ENCODE results near the gene KSR2. TPM values are rescaled to one million over a fixed set of nuclear protein-coding genes. Genes with fewer than 3 reads are reported as not detected.

The KSR2 gene
- total and polyA plus RNA-seq, 2 donors (not counting 3 experiments of a cell fraction or from before 2014, with no cell fraction given): 2.1 to 5.2 TPM

GRCh38 chr12:117551665-117552064 lies 417.1 kb downstream of the KSR2 start:
- H3K36me3 ChIP-seq (ENCODE audit: control insufficient read depth in 2 of 2, extremely low read depth in 1 of 2, insufficient read depth in 2 of 2, low read length in 2 of 2): no peaks in the 10 kb centered on the region
- DNase-seq (ENCODE audit: low read depth, low spot score) (no peak), FAIRE-seq (no peak)
- no peaks in the 10 kb centered on the region for H3K9me3 ChIP-seq (replicated peaks; ENCODE audit: control insufficient read depth, insufficient read depth, low read length)
- ChIA-PET POLR2A (no interaction called here), CTCF (interaction anchor here (0.9 to 2.3 kb wide), 2 partner anchors 36 to 185 kb away, joined by 3 to 6 read pairs; no protein-coding TSS in a partner anchor)
- H3K27ac ChIP-seq (ENCODE audit: insufficient read depth, low read depth, low read length): no peak overlapping the region
- H3K9me1 ChIP-seq (replicated peaks; ENCODE audit: control insufficient read depth, extremely low read depth, insufficient read depth, low read length): no peaks in the 10 kb centered on the region
- H3K4me1 ChIP-seq (ENCODE audit: control insufficient read depth, extremely low read depth, insufficient read depth, low read length): no peaks in the 10 kb centered on the region
- no peak overlapping the region for H3K4me3 ChIP-seq (replicated peaks in 1 of 3; ENCODE audit: insufficient read depth in 1 of 3, low read depth in 1 of 3, low read length in 3 of 3)
- H3K9ac ChIP-seq (replicated peaks; ENCODE audit: extremely low read depth, insufficient read depth, low read length): no peak overlapping the region
- intact Hi-C loops (cut with micrococcal nuclease): no loop called here
- no TSS peak for BruUV-seq (replicated peaks)
- TF ChIP-seq MYC (IDR thresholded peaks at IDR 0.05; ENCODE audit: low read depth, low read length): no peak
- no peak for TF ChIP-seq JUN (IDR thresholded peaks at IDR 0.05; ENCODE audit: borderline replicate concordance, insufficient read depth, insufficient read length, low read depth)
- TF ChIP-seq MAX (IDR thresholded peaks at IDR 0.05; ENCODE audit: insufficient read depth, insufficient read length): no peak
- TF ChIP-seq EZH2 (IDR thresholded peaks at IDR 0.05; ENCODE audit: borderline replicate concordance, low read depth, low read length, severe bottlenecking): no peak
- TF ChIP-seq POLR2A (IDR thresholded peaks at IDR 0.05; ENCODE audit: low read depth, low read length): no peak
- no peak for TF ChIP-seq GATA2 (IDR thresholded peaks at IDR 0.05; ENCODE audit: insufficient read depth, insufficient read length, low read depth, low read length)
- TF ChIP-seq CTCF (IDR thresholded peaks at IDR 0.05; ENCODE audit: extremely low read depth in 1 of 2, insufficient read depth in 1 of 2, low read depth in 1 of 2, low read length in 2 of 2): no peak
- no peak for TF ChIP-seq FOS (IDR thresholded peaks at IDR 0.05; ENCODE audit: borderline replicate concordance, insufficient read depth, low read length)
- no peak for TF ChIP-seq POLR2AphosphoS5 (IDR thresholded peaks at IDR 0.05; ENCODE audit: insufficient read depth, low read depth, low read length)
- no peaks in the 10 kb centered on the region for H3K79me2 ChIP-seq (ENCODE audit: control insufficient read depth, insufficient read depth, low read length)
- no peaks in the 10 kb centered on the region for H4K20me1 ChIP-seq (replicated peaks; ENCODE audit: control insufficient read depth, extremely low read depth, insufficient read depth, low read length)
- no peaks in the 10 kb centered on the region for H3K27me3 ChIP-seq (ENCODE audit: control insufficient read depth in 2 of 2, insufficient read depth in 2 of 2, low read length in 2 of 2)
- H2AFZ ChIP-seq (ENCODE audit: low read depth, low read length): no peak overlapping the region
- no peak overlapping the region for H3K4me2 ChIP-seq (ENCODE audit: insufficient read depth, low read length)
- dilution Hi-C loops (cut with MboI; ENCODE audit: extremely low pct_ligation_motif_present, low sequenced_read_pairs): no loop called here

Data from endothelial cell of umbilical vein (primary cell).